Fibroblast of villous mesenchyme (primary cell): Measurements from ENCODE around the gene RHBDL2. TPM values are rescaled to one million over a fixed set of nuclear protein-coding genes. Genes with fewer than 3 reads are reported as not detected.

Experiments
- DNase-seq: peaks from one replicate; pipeline ENCODE4 v3.0.0-alpha.2; 2010; ENCODE audit warnings: low read depth
- H3K4me3 ChIP-seq: 2 replicates; pipeline ENCODE4 v1.5.1; 2011; ENCODE audit warnings: low read depth, mild to moderate bottlenecking, low read length
- CTCF ChIP-seq: IDR thresholded peaks from 2 replicates; pipeline ENCODE4 v1.5.1; 2012; ENCODE audit warnings: low read depth, mild to moderate bottlenecking, low read length; ENCODE audit not compliant: insufficient read depth
- total RNA-seq: library from RNA; depleted of rRNA; stranded (reverse); fragments of >200 nt; gene quantifications from 2 replicates; pipeline ENCODE4 v1.2.3, GENCODE V29; 2012

RHBDL2 gene
- total RNA-seq, 1 donor = 1.7 TPM

- peak; percentile 11 for TF ChIP-seq CTCF
- no peak overlapping the region for H3K4me3 ChIP-seq
- DNase-seq = no peak
These were observed 22.5 kb upstream of the RHBDL2 start for GRCh38 chr1:38964140-38964548.

- peak; percentile 37 for DNase-seq
- TF ChIP-seq CTCF = no peak
- no peak overlapping the region for H3K4me3 ChIP-seq
These were observed 20.9 kb upstream of the RHBDL2 start for GRCh38 chr1:38962560-38962959.

GRCh38 chr1:38962113-38962512, 20.5 kb upstream of the RHBDL2 start:
- no peak for TF ChIP-seq CTCF
- H3K4me3 ChIP-seq = no peak overlapping the region
- peak; percentile 30 for DNase-seq

- DNase-seq = no peak
- no peak for TF ChIP-seq CTCF
- no peak overlapping the region for H3K4me3 ChIP-seq
These were observed 17.3 kb upstream of the RHBDL2 start for GRCh38 chr1:38958967-38959366.

- H3K4me3 ChIP-seq = no peak overlapping the region
- no peak for TF ChIP-seq CTCF
- DNase-seq = no peak
These were observed 11.8 kb upstream of the RHBDL2 start for GRCh38 chr1:38953433-38953860.

GRCh38 chr1:38950553-38950952, 8.9 kb upstream of the RHBDL2 start:
- no peak overlapping the region for H3K4me3 ChIP-seq
- no peak for DNase-seq
- TF ChIP-seq CTCF = no peak

- no peak for DNase-seq
- TF ChIP-seq CTCF = no peak
These were observed 2.9 kb upstream of the RHBDL2 start for GRCh38 chr1:38944547-38944946.

More at GRCh38 chr1:38944547-38944946, 2.9 kb upstream of the RHBDL2 start:
- H3K4me3 ChIP-seq = no peak overlapping the region
